ENCODE data around the gene GLI2.

GRCh38 chr2:120761911-120762310, 26.2 kb downstream of the GLI2 start:
- TF ChIP-seq CTCF (IDR thresholded peaks at IDR 0.05) (no peak), POLR2A (IDR thresholded peaks at IDR 0.05) (no peak), EP300 (IDR thresholded peaks at IDR 0.05) (no peak)

Data from upper lobe of left lung (tissue), 4 donors.